NCI-H748 (cell line): ENCODE measurements around the gene ELAVL4.
"Not testable (repeated sequence)": the region's sequence is repeated elsewhere in the genome, so short reads cannot be mapped to it uniquely, and the experiment has no call there.

Experiments
- DNase-seq: peaks from one replicate; lab custom pipeline; 2025; ENCODE audit not compliant: unreplicated experiment; lab: John Stamatoyannopoulos, UW

ELAVL4 gene

GRCh38 chr1:50123071-50123470, 14.4 kb downstream of the ELAVL4 start:
- peak; percentile 68 for DNase-seq

- no peak for DNase-seq
These were observed 18.4 kb downstream of the ELAVL4 start for GRCh38 chr1:50126927-50127715.

- no peak for DNase-seq
These were observed 20.5 kb downstream of the ELAVL4 start for GRCh38 chr1:50129201-50129600.

GRCh38 chr1:50132347-50132894, 23.7 kb downstream of the ELAVL4 start:
- peak; percentile 10 for DNase-seq

- DNase-seq, result no peak
These were observed 27.0 kb downstream of the ELAVL4 start for GRCh38 chr1:50135716-50136115.

- peak; percentile 95 for DNase-seq
These were observed 30.8 kb downstream of the ELAVL4 start for GRCh38 chr1:50139339-50140181.

GRCh38 chr1:50140182-50140447, 31.4 kb downstream of the ELAVL4 start:
- no peak for DNase-seq

GRCh38 chr1:50147191-50147850, 38.6 kb downstream of the ELAVL4 start:
- DNase-seq, result no peak

- DNase-seq, result no peak
These were observed 39.6 kb downstream of the ELAVL4 start for GRCh38 chr1:50148142-50148923.

- DNase-seq, result no peak
These were observed 43.5 kb downstream of the ELAVL4 start for GRCh38 chr1:50152236-50152635.

- no peak for DNase-seq
These were observed 46.8 kb downstream of the ELAVL4 start for GRCh38 chr1:50155541-50155940.

GRCh38 chr1:50156241-50157010, 47.7 kb downstream of the ELAVL4 start:
- DNase-seq, result no peak

GRCh38 chr1:50157306-50157941, 48.7 kb downstream of the ELAVL4 start:
- no peak for DNase-seq

GRCh38 chr1:50158421-50158820, 49.7 kb downstream of the ELAVL4 start:
- DNase-seq, result no peak

GRCh38 chr1:50163680-50164079, 55.0 kb downstream of the ELAVL4 start:
- DNase-seq, result no peak

- DNase-seq, result not testable (repeated sequence)
These were observed 57.6 kb downstream of the ELAVL4 start for GRCh38 chr1:50166351-50166750.

GRCh38 chr1:50172299-50172698, 63.6 kb downstream of the ELAVL4 start:
- no peak for DNase-seq

- DNase-seq, result no peak
These were observed 65.4 kb downstream of the ELAVL4 start for GRCh38 chr1:50174101-50174500.
